Stimulated activated naive CD4-positive, alpha-beta T cell (primary cell): ENCODE results near the gene TMTC4.
"Not testable (repeated sequence)": the region's sequence is repeated elsewhere in the genome, so short reads cannot be mapped to it uniquely, and the experiment has no call there.

ENCODE experiments used
- DNase-seq, 6 experiments: peaks; one replicate each; lab custom pipeline; 2025; lab: John Stamatoyannopoulos, UW

Gene TMTC4, protein sequence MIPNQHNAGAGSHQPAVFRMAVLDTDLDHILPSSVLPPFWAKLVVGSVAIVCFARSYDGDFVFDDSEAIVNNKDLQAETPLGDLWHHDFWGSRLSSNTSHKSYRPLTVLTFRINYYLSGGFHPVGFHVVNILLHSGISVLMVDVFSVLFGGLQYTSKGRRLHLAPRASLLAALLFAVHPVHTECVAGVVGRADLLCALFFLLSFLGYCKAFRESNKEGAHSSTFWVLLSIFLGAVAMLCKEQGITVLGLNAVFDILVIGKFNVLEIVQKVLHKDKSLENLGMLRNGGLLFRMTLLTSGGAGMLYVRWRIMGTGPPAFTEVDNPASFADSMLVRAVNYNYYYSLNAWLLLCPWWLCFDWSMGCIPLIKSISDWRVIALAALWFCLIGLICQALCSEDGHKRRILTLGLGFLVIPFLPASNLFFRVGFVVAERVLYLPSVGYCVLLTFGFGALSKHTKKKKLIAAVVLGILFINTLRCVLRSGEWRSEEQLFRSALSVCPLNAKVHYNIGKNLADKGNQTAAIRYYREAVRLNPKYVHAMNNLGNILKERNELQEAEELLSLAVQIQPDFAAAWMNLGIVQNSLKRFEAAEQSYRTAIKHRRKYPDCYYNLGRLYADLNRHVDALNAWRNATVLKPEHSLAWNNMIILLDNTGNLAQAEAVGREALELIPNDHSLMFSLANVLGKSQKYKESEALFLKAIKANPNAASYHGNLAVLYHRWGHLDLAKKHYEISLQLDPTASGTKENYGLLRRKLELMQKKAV

DNA sequence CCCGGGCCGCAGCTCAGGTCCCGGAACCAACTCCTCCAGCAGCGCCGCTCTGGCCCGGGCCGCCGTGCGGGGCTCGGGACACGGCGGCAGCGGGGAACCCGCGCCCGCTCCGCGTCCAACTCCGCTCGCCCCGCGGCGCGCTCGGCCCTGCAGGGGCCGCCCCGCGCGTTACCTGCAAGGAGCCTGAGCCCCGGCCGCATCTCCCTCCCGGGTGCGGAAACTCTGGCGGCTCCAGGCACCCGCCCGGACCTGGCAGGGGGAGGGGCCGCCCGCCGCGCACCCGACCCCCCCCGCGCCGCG lies at the start of gene TMTC4:
Gene TMTC4 (minus strand): TSS at position 224 of the 300 bp plus-strand sequence. CDS start 4,433 bp downstream, outside the sequence.
- no peak for DNase-seq

DNA sequence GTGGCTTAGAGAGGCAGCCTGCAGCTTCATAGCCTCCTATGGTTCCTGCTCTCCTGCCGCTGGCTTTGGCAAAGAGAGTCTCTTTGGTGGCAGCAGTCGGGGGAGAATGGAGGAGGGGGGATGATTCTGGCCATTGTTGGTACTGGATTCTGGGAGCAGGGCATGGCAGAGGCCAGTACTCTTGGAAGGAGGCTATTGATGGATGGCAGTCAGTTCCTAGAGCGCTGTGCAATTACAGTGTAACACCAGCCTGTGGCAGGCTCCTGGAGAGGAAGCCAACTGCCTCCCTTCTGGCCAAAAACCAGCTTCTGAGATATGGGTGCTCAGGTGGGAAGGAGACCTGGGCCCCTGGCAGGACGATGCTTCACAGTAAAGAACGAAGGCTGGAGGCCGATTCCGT lies 47.9 kb upstream of the TMTC4 start:
- no peak for DNase-seq

DNA sequence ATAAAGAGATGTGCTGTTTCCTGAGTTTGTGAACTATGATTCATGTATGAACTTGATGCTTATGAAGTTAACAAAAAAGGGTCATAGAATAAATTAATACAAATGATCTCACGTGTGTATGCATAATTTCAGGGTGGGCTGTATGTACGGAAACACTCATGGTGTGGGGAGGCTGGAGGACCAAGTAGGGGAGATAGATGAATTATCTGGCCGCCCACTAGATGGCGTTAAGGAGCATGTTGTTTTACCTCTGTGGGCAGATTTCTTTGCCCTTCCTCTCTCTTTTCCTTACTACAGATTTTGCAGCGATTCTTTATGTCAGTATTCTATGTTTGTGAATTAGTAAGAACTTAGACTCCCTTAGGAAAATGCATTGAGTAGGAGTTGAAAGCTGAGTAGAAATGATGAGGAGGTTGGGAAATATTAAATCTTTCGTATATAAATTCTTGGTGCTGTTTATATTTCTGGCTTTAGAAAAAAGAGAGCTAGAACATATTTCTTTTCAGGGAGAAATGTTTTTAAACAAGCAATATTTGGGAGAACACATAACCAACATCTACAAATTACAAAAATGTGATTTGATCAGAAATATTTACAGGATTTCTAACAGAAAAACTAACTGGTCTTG lies 47.4 kb upstream of the TMTC4 start:
- DNase-seq = peak in 4 of 6 experiments; percentile 1 to 29 (median 4)

DNA sequence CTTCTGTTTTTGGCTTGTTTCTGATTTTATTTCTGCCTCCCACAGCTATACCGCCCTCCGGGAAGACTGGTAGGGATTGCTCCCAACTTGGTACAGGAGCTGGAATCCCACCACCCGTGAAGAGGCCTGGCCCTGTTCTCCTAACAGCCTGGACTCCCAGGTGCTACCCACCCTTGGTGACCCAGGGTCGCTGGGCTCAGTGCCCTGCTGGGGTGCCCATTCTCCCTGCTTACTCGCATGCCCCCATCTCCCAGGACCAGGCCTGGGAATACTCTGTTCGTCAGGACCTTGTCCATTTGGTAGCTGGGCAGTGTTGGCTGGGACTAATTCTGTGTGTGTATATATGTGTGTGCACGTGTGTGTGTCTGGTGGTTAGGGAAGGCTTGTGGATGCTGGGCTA lies 41.0 kb upstream of the TMTC4 start:
- DNase-seq = no peak

DNA sequence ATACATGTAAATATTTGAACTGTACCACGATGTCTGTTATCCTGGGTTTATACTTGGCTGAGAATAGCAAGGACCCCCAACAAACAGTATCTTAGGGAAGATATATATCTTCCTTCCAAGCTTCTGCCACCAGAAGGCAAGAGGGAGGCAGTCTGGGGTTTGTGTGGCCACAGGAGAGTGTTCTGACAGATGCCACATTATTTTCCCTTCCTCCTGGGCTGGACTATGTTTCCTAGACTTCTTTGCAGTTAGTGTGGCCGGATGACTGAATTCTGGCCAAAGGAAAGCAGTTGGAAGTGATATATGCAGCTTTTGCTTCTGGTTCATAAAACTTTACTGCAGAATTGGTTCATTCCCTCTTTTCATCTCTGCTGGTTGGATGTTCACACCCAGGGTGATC lies 39.9 kb upstream of the TMTC4 start:
- DNase-seq = no peak

DNA sequence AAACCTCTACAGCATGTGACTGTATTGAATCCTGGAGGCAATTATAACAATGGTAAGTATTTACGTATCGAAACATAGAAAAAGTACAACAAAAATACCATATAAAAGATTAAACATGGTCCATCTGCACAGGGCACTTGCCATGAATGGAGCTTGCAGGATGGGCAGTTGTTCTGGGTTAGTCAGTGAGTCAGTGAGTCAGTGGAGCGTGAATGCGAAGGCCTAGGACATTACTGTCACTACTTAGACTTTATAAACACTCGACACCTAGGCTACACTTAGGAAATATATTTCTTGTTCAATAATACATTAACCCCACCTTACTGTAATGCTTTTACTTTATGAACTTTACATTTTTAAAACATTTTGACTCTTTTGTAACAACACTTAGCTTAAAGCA lies 35.6 kb upstream of the TMTC4 start:
- no peak for DNase-seq

DNA sequence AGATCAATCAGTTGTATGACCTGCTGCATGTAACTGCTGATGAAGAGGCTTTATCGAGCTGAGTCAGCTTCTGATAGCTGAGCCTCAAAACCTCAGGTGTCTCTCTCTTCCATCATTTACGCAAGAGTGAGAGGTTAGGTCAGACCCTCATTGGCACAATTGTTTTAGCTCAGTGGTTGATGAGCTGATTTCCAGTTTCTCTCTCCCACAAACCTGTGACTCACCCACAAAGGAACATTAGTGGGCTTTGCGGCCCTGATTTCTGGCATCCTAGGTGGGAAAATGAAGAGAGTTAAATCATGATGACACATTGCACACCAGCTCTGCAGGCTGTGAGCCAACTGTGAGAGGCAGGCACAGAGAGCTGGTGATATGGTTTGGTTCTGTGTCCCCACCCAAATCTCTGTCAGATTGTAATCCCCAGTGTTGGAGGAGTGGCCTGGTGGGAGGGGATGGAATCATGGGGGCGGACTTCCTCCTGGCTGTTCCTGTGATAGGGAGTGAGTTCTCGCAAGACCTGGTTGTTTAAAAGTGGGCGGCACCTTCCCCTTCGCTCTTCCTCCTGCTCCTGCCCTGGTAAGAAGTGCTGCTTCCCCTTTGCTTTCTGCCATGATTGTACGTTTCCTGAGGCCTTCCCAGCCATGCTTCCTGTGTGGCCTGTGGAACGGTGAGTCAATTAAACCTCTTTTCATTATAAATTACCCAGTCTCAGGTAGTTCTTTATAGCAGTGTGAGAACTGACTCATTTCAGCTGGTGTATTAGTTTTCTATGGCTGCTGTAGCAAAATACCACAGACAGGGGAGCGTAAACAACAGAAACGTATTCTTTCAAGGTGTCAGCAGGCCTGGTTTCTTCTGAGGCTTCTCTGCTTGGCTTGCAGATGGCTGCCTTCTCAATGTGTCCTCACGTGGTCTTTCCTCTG lies 33.5 kb upstream of the TMTC4 start:
- DNase-seq = no peak

DNA sequence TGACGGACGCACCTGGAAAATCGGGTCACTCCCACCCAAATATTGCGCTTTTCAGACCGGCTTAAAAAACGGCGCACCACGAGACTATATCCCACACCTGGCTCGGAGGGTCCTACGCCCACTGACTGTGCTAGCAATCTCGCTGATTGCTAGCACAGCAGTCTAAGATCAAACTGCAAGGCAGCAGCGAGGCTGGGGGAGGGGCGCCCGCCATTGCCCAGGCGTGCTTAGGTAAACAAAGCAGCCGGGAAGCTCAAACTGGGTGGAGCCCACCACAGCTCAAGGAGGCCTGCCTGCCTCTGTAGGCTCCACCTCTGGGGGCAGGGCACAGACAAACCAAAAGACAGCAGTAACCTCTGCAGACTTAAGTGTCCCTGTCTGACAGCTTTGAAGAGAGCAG lies 23.7 kb upstream of the TMTC4 start:
- not testable (repeated sequence) for DNase-seq

DNA sequence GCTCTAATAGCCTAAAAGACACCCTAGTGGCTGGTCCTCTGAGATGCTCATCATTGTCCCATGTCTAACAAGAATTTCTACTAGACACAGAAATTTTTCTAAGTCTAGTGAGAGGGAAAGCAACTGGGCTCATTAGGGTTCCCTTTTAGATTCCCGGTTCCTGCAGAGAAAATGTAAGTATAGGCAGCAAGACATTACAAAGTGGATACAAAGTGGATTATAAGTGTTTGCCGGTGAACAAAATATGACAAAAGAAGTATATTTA lies 20.8 kb upstream of the TMTC4 start:
- DNase-seq = no peak

DNA sequence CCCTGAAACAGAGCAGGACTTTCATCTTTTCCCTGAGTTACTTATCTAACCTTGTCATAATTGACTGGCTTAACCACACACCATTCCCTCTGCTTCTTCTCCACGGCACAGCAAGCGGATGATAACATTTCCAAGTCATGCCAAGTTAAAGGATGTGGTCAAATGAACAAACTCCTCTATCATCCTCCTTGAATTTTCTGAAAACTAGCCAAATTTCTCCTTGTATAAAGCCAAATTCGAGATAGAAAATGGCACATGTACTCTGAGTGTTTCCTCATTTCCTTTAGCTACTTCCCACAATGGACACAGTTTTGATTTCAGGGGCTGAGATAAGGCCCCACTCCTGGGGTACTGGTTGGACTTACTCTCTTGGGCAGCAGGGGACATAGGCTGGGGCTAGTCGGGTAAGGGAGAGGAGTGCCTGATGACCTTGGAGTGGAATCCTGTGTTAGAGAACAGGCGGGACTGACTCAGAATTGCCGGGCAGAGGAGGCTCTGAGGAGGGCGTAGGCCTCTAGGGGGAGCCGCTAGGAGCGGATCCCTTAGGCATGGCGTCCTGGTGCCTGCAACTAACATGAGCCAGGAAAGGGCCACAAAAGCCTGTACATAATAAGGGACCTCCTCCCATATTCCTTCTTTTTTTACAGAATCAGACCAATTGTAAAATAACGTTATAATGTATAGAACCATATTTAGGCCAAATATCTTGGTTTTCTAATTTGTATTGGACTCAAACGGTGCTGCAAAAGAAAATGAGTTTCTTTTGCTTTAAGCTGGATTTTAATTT lies 20.3 kb upstream of the TMTC4 start:
- DNase-seq = no peak

DNA sequence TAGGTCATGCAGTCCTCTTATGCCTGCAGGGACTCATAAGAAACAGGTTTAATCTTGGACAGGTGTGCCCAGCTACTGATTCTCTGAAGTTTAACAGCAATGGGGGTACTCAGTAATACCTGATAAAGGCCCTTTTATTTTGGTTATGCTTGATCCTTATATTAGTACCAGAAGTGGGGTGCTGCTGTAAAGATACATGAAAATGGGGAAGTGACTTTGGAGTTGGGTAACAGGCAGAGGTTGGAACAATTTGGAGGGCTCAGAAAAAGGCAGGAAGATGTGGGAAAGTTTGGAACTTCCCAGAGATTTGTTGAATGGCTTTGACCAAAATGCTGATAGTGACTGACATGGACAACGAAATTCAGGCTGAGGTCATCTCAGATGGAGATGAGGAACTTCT lies 14.6 kb upstream of the TMTC4 start:
- DNase-seq = no peak

DNA sequence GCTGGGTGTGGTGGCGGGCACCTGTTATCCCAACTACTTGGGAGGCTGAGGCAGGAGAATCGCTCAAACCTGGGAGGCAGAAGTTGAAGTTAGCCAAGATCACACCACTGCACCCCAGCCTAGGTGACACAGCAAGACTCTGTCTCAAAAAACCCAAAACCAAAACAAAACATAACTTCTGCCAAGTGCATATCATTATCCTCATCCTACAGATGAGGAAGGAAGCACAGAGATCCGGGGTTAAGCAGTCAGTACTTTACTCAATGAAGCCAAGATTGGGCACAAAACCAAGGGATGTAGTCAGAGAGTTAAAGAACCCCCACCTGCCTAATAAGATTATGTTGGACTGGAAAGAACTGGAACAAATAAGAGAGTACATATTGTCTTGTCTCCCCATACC lies 5.5 kb upstream of the TMTC4 start:
- no peak for DNase-seq

DNA sequence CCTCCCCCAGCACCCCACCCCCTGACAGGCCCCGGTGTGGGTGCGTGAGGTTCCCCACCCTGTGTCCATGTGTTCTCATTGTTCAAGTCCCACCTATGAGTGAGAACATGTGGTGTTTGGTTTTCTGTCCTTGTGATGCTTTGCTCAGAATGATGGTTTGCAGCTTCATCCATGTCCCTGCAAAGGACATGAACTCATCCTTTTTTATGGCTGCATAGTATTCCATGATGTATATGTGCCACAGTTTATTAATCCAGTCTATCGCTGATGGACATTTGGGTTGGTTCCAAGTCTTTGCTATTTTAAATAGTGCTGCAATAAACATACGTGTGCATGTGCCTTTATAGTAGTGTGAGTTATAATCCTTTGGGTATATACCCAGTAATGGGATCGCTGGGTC lies 2.5 kb upstream of the TMTC4 start:
- not testable (repeated sequence) for DNase-seq

DNA sequence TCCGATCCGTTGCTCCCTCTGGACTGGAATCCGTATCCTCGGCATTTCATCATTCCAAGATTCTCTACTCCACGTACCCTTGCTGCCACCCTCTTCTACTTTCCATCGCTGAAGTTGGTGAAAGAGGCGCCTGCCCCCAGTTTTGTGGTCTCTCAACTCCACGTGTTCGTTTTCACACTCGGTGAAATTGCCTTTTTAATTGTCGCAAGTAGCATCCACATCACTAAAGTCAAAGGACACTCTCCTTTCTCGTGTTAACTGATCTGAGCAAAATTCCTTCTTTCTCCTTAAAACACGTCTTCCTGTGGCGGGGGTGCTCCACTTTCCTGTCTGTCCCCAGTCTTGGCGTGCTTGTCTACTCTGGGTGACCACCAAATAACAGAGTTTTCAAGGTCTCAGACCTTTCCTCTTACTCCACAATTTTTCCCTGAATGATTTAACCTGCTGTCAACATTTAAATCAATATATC lies 1.1 kb upstream of the TMTC4 start:
- DNase-seq = peak in 2 of 6 experiments; percentile 30 to 43

DNA sequence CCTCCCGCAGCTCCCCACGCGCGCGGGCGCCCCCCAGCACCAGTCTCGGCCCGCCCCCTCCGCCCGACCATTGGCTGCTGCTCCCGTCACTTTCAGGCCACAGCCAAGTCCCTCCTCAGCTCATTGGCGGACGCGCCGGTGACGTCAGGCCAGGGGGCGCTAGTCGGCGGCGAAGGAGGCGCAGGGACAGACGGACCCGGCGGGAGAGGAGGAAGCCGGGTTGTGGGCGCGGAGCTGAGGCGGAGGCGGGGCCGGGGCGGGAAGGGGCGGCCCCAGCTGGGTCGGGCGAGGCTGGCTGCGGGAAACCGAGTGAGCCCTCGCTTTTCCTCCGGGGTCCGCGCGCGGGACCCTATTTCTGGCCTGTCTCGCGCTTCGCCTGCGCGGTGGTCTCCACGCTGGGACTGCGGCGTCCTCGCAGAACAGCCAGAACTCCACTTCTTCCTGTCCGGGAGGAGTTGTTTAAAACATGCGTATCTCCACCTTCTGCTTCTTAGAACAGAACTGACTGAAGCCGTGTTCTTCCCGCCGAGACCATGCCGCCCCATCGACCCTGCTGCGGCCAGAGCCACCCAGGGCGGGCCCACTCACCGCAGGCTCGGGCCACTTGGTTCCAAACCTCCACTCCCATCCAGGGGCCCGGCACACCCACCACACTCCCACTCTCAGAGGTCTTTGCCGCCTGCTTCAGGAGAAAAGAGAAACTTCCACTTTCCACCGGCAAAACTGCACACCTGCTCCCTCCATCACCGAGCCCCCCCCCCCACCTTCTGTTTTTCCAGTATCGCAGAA lies 471 bp upstream of the TMTC4 start:
- peak; percentile 95 to 100 (median 96) for DNase-seq

DNA sequence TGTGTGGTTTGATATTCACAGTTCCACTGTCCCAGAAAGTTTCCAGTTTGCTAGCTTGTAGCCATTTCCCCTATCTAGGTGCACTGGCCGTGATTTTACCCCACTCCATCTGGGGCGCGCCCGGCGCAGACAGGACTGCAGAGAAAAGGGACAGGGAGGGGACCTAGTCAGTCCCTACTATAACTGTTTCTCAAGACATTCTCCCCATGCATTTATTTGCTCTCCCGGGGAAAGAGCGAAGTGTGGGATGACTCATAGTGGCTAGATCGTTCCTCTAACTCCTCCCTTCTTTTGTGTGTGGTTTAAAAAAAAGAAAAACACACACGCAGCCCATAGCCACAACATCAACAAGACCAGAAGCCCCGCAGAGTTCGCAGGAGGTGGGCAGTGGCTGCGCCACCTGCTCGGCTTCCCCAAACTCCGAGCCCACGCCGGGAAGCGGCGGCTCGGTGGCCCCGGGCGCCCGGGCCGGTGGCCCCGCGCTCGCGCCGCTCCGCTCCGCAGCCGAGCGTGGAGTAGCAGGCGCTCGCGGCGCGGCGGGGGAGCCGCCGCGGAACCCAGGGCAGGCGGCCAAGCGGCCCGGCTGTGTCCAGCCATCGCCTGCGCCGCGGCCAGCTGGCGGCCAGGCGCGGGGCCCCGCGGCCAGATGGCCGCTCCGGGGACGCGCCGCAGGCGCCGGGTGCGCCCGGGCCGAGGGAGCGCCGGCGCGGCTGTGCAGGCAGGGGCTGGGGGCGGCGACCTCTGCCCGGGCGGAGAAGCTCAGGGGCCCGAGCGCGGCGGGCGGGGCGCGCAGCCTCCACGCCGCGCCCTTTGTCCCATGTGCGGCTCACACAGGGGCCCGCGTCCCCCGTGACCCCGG lies 653 bp downstream of the TMTC4 start:
- DNase-seq = peak in 5 of 6 experiments; percentile 2 to 43 (median 24)

DNA sequence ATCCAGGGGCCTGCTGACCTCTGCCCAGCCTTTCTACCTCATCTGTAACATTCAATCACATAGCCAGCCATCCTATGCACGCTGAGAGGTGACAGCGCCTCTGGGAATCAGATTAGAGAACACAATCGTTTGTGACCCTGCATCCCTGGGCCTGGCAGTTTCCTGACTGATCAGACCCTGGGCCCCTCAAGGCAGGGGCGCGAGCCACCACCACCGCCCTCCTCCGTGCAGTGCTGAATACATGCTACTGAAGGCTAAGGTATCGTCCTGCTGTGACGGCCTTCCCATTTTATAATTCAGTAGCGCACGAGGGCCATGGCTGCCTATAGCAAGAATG lies 1.3 kb downstream of the TMTC4 start:
- DNase-seq = no peak

DNA sequence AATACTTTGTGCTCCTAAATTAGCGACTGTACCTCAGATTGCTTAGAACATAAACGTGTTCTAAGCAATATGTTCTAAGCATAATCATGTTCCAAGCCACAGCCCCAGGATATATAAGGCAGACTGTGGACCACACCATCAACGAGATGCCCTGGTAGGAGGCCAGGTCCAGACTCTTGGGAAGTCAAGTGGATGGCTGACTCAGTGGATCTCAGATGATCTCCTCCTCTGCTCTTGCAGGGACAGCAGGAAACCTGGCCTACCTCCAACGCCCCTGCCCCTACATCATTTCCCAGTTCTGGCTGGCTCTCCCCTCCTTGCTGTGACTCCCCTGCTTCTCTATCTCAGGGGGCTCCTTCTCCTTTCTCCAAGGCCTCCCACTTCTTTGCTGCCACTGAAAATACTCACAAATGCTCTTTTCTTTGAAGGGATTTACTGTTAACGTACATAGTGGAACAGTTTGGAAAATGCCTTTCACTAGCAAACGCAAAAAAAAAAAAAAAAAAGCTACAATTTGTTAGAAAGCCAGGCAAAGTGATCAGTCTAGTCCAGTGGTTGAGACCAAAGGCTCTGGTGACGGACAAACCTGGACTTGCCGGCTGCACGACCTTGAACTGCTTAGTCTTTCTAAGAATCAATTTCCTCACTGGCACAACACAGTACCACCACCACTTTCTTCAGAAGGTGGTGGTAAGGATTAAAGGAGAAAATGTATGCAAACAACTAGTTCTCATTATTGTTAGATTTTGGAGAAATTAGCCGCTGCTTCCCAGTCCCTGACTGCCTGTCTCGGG lies 3.0 kb downstream of the TMTC4 start:
- DNase-seq = no peak

DNA sequence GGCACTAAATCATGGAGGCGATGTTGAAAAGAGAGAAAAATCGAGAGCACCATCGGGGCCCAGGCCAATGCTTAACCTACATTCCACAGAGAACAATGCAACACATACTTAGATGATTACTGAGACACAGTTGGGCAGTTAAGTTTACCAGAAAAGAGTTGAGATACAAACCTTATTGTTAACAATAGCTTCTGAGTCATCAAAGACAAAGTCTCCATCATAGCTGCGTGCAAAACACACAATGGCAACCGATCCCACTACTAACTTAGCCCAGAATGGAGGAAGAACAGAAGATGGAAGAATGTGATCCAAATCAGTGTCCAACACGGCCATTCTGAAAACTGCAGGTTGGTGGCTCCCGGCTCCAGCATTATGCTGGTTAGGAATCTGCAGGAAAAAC lies 6.2 kb downstream of the TMTC4 start:
- DNase-seq = no peak
